ENCODE measurements around the gene RSPO4.

The RSPO4 gene

DNA sequence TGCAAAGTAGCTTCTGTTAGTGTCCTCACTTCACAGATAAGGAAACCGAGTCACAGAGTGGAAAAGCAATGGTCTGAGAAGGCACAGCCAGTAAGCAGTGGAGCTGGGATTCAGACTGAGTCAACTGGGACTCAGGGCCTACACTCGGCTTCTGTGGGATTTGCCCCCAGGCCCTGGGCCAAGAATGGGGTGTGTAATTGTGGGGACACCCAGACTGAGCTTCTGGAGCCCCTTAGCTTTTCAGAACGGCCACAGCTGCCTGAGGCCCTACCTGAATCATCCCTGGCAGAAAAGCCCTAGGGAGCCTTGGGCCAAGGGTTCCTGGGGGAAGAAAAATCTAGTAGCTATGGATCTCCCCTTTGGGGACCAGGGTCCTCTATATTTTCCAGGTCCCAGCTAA lies 92.5 kb downstream of the RSPO4 start:
- no peak for DNase-seq (ENCODE audit: extremely low read depth, low read depth)
- TF ChIP-seq, protein P1, sequence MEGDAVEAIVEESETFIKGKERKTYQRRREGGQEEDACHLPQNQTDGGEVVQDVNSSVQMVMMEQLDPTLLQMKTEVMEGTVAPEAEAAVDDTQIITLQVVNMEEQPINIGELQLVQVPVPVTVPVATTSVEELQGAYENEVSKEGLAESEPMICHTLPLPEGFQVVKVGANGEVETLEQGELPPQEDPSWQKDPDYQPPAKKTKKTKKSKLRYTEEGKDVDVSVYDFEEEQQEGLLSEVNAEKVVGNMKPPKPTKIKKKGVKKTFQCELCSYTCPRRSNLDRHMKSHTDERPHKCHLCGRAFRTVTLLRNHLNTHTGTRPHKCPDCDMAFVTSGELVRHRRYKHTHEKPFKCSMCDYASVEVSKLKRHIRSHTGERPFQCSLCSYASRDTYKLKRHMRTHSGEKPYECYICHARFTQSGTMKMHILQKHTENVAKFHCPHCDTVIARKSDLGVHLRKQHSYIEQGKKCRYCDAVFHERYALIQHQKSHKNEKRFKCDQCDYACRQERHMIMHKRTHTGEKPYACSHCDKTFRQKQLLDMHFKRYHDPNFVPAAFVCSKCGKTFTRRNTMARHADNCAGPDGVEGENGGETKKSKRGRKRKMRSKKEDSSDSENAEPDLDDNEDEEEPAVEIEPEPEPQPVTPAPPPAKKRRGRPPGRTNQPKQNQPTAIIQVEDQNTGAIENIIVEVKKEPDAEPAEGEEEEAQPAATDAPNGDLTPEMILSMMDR (IDR thresholded peaks at IDR 0.05; ENCODE audit: low read depth, low read length) = no peak

Measured in AG09319 (cell line).